Panc1 (cell line): ENCODE measurements around the gene RARB. TPM values are rescaled to one million over a fixed set of nuclear protein-coding genes. Genes with fewer than 3 reads are reported as not detected.

ENCODE experiments used
- ATAC-seq: fragments of 200-7000 bp; cut with Tn5 transposase; 2 replicates; pipeline ENCODE4 v1.9.1; 2020; ENCODE audit warnings: mild to moderate bottlenecking, moderate library complexity
- BruUV-seq: library from RNA; stranded (reverse); fragments of 400-500 nt; replicated peaks from 2 replicates; lab custom pipeline; 2021; lab: Mats Ljungman, UMichigan
- CTCF ChIA-PET: fragments of 300-600 bp; sonication (Branson Sonifier 250); formaldehyde crosslinking; loops from one replicate; lab custom pipeline; 2022; ENCODE audit warnings: antibody characterized with exemption; lab: Charles Lee
- POLR2A ChIA-PET: fragments of 300-600 bp; sonication (Branson Sonifier 250); formaldehyde crosslinking; loops from one replicate; lab custom pipeline; 2022; ENCODE audit warnings: antibody characterized with exemption; lab: Charles Lee
- DNase-seq: peaks from one replicate; pipeline ENCODE4 v3.0.0-alpha.2; 2010; ENCODE audit warnings: low read depth, low spot score
- H3K27ac ChIP-seq: 2 replicates; pipeline ENCODE4 v1.5.1; 2011; ENCODE audit warnings: mild to moderate bottlenecking, low read length, inconsistent platforms
- H3K27me3 ChIP-seq: fragments of 200-500 bp; sonication (Bioruptor generic); 2 replicates; pipeline ENCODE4 v1.6.0; 2014; ENCODE audit warnings: low read length, inconsistent platforms; ENCODE audit not compliant: control insufficient read depth, insufficient read depth
- H3K36me3 ChIP-seq: fragments of 200-500 bp; sonication (Bioruptor generic); 2 replicates; pipeline ENCODE4 v1.5.1; 2014; ENCODE audit warnings: inconsistent platforms, mild to moderate bottlenecking, low read length, moderate library complexity; ENCODE audit not compliant: control insufficient read depth, insufficient read depth
- H3K4me1 ChIP-seq: 2 replicates; pipeline ENCODE4 v1.5.1; 2011; ENCODE audit warnings: inconsistent platforms, mild to moderate bottlenecking, low read length, moderate library complexity; ENCODE audit not compliant: control insufficient read depth, insufficient read depth
- H3K4me3 ChIP-seq, 2 experiments: 2 replicates each; pipeline ENCODE4 v1.5.1; 2011 to 2012; ENCODE audit warnings: low read depth in 2 of 2, low read length in 2 of 2, mild to moderate bottlenecking in 2 of 2, inconsistent platforms in 1 of 2, moderate library complexity in 1 of 2
- H3K9me3 ChIP-seq: fragments of 200-500 bp; sonication (Bioruptor generic); 2 replicates; pipeline ENCODE4 v1.5.1; 2014; ENCODE audit warnings: low read depth, mild to moderate bottlenecking, inconsistent platforms, low read length, moderate library complexity; ENCODE audit not compliant: control insufficient read depth, insufficient read depth
- POLR2AphosphoS5 ChIP-seq: IDR thresholded peaks from 2 replicates; pipeline ENCODE4 v1.6.1; 2012; ENCODE audit warnings: mild to moderate bottlenecking, low read depth, low read length, moderate library complexity
- REST ChIP-seq, 2 experiments: IDR thresholded peaks; 2 replicates each; pipeline ENCODE4 v1.6.1; 2011 to 2012; ENCODE audit warnings: low read depth in 2 of 2, control low read depth in 1 of 2, low read length in 1 of 2, mild to moderate bottlenecking in 1 of 2, moderate library complexity in 1 of 2; ENCODE audit not compliant: insufficient read depth in 1 of 2
- SIN3A ChIP-seq: IDR thresholded peaks from 2 replicates; pipeline ENCODE4 v1.6.1; 2012; ENCODE audit warnings: low read depth, mild to moderate bottlenecking, low read length, moderate library complexity, borderline replicate concordance; ENCODE audit not compliant: insufficient read depth
- TCF7L2 ChIP-seq: IDR thresholded peaks from 2 replicates; pipeline ENCODE4 v1.6.1; 2011; ENCODE audit warnings: mild to moderate bottlenecking, low read depth, low read length, inconsistent platforms
- in situ Hi-C: cut with HindIII; loops from 2 replicates; pipeline ENCODE4 v1.10.0; 2016; ENCODE audit warnings: low sequenced_read_pairs, low pct_unique_long_range_greater_than_20kb
- intact Hi-C: fragments of 100-400 bp; cut with micrococcal nuclease; formaldehyde crosslinking; loops from one replicate; pipeline ENCODE4 v1.10.0; 2022; ENCODE audit not compliant: unreplicated experiment
- total RNA-seq: library from RNA; stranded (reverse); gene quantifications from one replicate; pipeline ENCODE4 v1.2.1, GENCODE V29; 2021; ENCODE audit not compliant: unreplicated experiment
- TF ChIP-seq, protein P1 (sequence below): fragments of 450-650 bp; IDR thresholded peaks from 2 replicates; pipeline ENCODE4 v1.5.1; 2017; ENCODE audit warnings: mild to moderate bottlenecking

Gene RARB
- total RNA-seq, 1 experiment from 2014 or later = not detected

DNA sequence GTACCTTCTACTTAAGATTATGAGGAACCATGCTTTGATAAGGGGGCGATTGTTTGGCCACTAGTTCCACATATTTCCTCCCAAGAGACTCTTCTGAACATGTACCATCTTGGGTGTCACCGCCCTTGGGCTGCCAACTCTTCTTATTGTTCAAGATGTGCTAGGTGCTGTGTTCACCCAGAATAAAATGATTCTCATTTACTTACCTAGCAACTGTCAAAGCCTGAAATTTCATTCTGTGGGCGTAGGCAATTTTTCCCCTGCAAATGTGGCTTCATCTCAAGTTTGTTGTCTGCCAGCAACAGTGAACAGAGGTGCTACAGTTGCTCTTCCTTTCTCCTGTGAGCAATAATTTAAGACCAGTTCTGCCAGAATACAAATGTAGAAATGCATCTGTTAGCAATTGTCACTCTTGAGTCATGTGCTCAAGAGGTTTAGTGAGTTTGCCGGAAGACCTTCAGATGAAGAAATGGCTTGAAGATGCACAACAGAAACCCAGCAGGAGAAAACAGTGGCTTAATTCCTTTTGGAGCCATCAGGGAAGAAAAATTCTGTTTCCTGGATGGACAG, 41.3 kb upstream of the RARB start:
- in situ Hi-C loops = no loop called here
- ATAC-seq = no peak

GRCh38 chr3:25390605-25391004, 37.5 kb upstream of the RARB start:
- in situ Hi-C loops = no loop called here
- no peak overlapping the region for H3K4me3 ChIP-seq
- intact Hi-C loops = no loop called here
- H3K27me3 ChIP-seq = no peaks in the 10 kb centered on the region
- no peak overlapping the region for H3K27ac ChIP-seq
- DNase-seq (no peak), ATAC-seq (no peak)
- ChIA-PET POLR2A (no interaction called here), CTCF (no interaction called here)
- no peaks in the 10 kb centered on the region for H3K9me3 ChIP-seq
- TF ChIP-seq, protein P1, sequence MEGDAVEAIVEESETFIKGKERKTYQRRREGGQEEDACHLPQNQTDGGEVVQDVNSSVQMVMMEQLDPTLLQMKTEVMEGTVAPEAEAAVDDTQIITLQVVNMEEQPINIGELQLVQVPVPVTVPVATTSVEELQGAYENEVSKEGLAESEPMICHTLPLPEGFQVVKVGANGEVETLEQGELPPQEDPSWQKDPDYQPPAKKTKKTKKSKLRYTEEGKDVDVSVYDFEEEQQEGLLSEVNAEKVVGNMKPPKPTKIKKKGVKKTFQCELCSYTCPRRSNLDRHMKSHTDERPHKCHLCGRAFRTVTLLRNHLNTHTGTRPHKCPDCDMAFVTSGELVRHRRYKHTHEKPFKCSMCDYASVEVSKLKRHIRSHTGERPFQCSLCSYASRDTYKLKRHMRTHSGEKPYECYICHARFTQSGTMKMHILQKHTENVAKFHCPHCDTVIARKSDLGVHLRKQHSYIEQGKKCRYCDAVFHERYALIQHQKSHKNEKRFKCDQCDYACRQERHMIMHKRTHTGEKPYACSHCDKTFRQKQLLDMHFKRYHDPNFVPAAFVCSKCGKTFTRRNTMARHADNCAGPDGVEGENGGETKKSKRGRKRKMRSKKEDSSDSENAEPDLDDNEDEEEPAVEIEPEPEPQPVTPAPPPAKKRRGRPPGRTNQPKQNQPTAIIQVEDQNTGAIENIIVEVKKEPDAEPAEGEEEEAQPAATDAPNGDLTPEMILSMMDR = no peak
- H3K36me3 ChIP-seq = no peaks in the 10 kb centered on the region
- no peaks in the 10 kb centered on the region for H3K4me1 ChIP-seq
- no TSS peak for BruUV-seq

More for the DNA sequence above, 41.3 kb upstream of the RARB start:
- no peaks in the 10 kb centered on the region for H3K36me3 ChIP-seq
- no peaks in the 10 kb centered on the region for H3K27me3 ChIP-seq
- DNase-seq = no peak
- TF ChIP-seq SIN3A (no peak), TCF7L2 (no peak), POLR2AphosphoS5 (no peak), REST (IDR thresholded peaks at IDR 0.05; ENCODE audit: insufficient read depth in 1 of 2, low read depth in 2 of 2, low read length in 1 of 2) (no peak)
- TF ChIP-seq, protein P1 = no peak
- BruUV-seq = no TSS peak
- H3K9me3 ChIP-seq = no peaks in the 10 kb centered on the region
- ChIA-PET POLR2A (no interaction called here), CTCF (no interaction called here)
- H3K27ac ChIP-seq = no peak overlapping the region
- H3K4me1 ChIP-seq = no peaks in the 10 kb centered on the region
- H3K4me3 ChIP-seq = no peak overlapping the region
- intact Hi-C loops = no loop called here
